Panc1 (cell line): ENCODE results near the gene BEGAIN.

Experiments used
- CTCF ChIP-seq: fragments of 450-650 bp; IDR thresholded peaks from 2 replicates; pipeline ENCODE4 v1.5.1; 2017; ENCODE audit warnings: mild to moderate bottlenecking
- REST ChIP-seq, 2 experiments: IDR thresholded peaks; 2 replicates each; pipeline ENCODE4 v1.6.1; 2011 to 2012; ENCODE audit warnings: low read depth in 2 of 2, control low read depth in 1 of 2, low read length in 1 of 2, mild to moderate bottlenecking in 1 of 2, moderate library complexity in 1 of 2; ENCODE audit not compliant: insufficient read depth in 1 of 2
- TCF7L2 ChIP-seq: IDR thresholded peaks from 2 replicates; pipeline ENCODE4 v1.6.1; 2011; ENCODE audit warnings: mild to moderate bottlenecking, low read depth, low read length, inconsistent platforms

- TF ChIP-seq CTCF = no peak
- TF ChIP-seq REST (IDR thresholded peaks at IDR 0.05; ENCODE audit: insufficient read depth in 1 of 2, low read depth in 2 of 2, low read length in 1 of 2) = no peak
- no peak for TF ChIP-seq TCF7L2
These were observed 41.2 kb downstream of the BEGAIN start for GRCh38 chr14:100546051-100546443.
